ENCODE measurements around the gene CDK2.
A peak's percentile ranks its signal among the peaks of the same experiment; 100 is the strongest.
"Not testable (repeated sequence)": the region's sequence is repeated elsewhere in the genome, so short reads cannot be mapped to it uniquely, and the experiment has no call there.

The CDK2 gene

GRCh38 chr12:55979069-55979468, 12.4 kb downstream of the CDK2 start:
- DNase-seq (ENCODE audit: low read depth in 2 of 2), result no peak

GRCh38 chr12:55981882-55982281, 15.3 kb downstream of the CDK2 start:
- DNase-seq (ENCODE audit: low read depth in 2 of 2), result not testable (repeated sequence)

GRCh38 chr12:55982319-55982936, 15.8 kb downstream of the CDK2 start:
- no peak for DNase-seq (ENCODE audit: low read depth in 2 of 2)

GRCh38 chr12:55983232-55983842, 16.7 kb downstream of the CDK2 start:
- DNase-seq (ENCODE audit: low read depth in 2 of 2), result no peak

- no peak for DNase-seq (ENCODE audit: low read depth in 2 of 2)
These were observed 18.2 kb downstream of the CDK2 start for GRCh38 chr12:55984861-55985260.

- DNase-seq (ENCODE audit: low read depth in 2 of 2), result no peak
These were observed 18.7 kb downstream of the CDK2 start for GRCh38 chr12:55985341-55985740.

- DNase-seq (ENCODE audit: low read depth in 2 of 2), result not testable (repeated sequence)
These were observed 19.3 kb downstream of the CDK2 start for GRCh38 chr12:55985976-55986375.

- no peak for DNase-seq (ENCODE audit: low read depth in 2 of 2)
These were observed 24.5 kb downstream of the CDK2 start for GRCh38 chr12:55991110-55991509.

GRCh38 chr12:55993230-55993853, 26.7 kb downstream of the CDK2 start:
- no peak for DNase-seq (ENCODE audit: low read depth in 2 of 2)

- DNase-seq (ENCODE audit: low read depth in 2 of 2), result no peak
These were observed 28.7 kb downstream of the CDK2 start for GRCh38 chr12:55995366-55995765.

- peak in 1 of 2 donors; percentile 37 for DNase-seq (ENCODE audit: low read depth in 2 of 2)
These were observed 29.6 kb downstream of the CDK2 start for GRCh38 chr12:55996201-55996714.

- DNase-seq (ENCODE audit: low read depth in 2 of 2), result no peak
These were observed 30.3 kb downstream of the CDK2 start, which contains the start of gene SUOX for GRCh38 chr12:55996715-55997534. SUOX (plus strand) TSS chr12:55997276; CDS start chr12:56002222, 4,946 bp downstream.

- DNase-seq (ENCODE audit: low read depth in 2 of 2), result no peak
These were observed 30.9 kb downstream of the CDK2 start for GRCh38 chr12:55997535-55997859.

- DNase-seq (ENCODE audit: low read depth in 2 of 2), result not testable (repeated sequence)
These were observed 32.9 kb downstream of the CDK2 start for GRCh38 chr12:55999522-55999921.

- not testable (repeated sequence) for DNase-seq (ENCODE audit: low read depth in 2 of 2)
These were observed 33.4 kb downstream of the CDK2 start for GRCh38 chr12:55999999-56000540.

- no peak for DNase-seq (ENCODE audit: low read depth in 2 of 2)
These were observed 35.0 kb downstream of the CDK2 start for GRCh38 chr12:56001487-56002100.

GRCh38 chr12:56003376-56003775, 36.7 kb downstream of the CDK2 start:
- not testable (repeated sequence) for DNase-seq (ENCODE audit: low read depth in 2 of 2)

- no peak for DNase-seq (ENCODE audit: low read depth in 2 of 2)
These were observed 37.6 kb downstream of the CDK2 start for GRCh38 chr12:56004211-56004610.

GRCh38 chr12:56007564-56008559, 41.2 kb downstream of the CDK2 start:
- peak; percentile 40 to 63 for DNase-seq (ENCODE audit: low read depth in 2 of 2)

GRCh38 chr12:56010111-56010570, 43.5 kb downstream of the CDK2 start:
- DNase-seq (ENCODE audit: low read depth in 2 of 2), result no peak

Measured in stimulated activated CD4-positive, alpha-beta T cell treated with anti-CD3 and anti-CD28 coated beads, Interleukin-1b, Interleukin-23, amount 100 ng/mL, for 1 hour (primary cell).